Suprapubic skin (tissue), 4 donors: ENCODE measurements around the gene THRB.

Experiments used
- EP300 ChIP-seq: sonication (generic); formaldehyde crosslinking; IDR thresholded peaks from one replicate; pipeline ENCODE4 v1.6.1; 2017; ENCODE audit warnings: antibody characterized with exemption
- POLR2A ChIP-seq, 2 donors: fragments of 450-650 bp; IDR thresholded peaks; one replicate each; pipeline ENCODE4 v1.6.1; 2017; ENCODE audit warnings: antibody characterized with exemption in 2 of 2, mild to moderate bottlenecking in 2 of 2, moderate library complexity in 2 of 2
- POLR2AphosphoS5 ChIP-seq, 3 donors: sonication (generic); formaldehyde crosslinking; IDR thresholded peaks; one replicate each; pipeline ENCODE4 v1.6.1; 2017; ENCODE audit warnings: antibody characterized with exemption in 3 of 3
- TF ChIP-seq, protein P1 (sequence below), 2 donors: fragments of 200-600 bp in 1 of 2; fragments of 450-650 bp in 1 of 2; sonication (generic) in 1 of 2; IDR thresholded peaks; one replicate each; pipeline ENCODE4 v1.5.1; 2016 to 2019; ENCODE audit warnings: antibody characterized with exemption in 2 of 2, mild to moderate bottlenecking in 1 of 2, moderate library complexity in 1 of 2

DNA sequence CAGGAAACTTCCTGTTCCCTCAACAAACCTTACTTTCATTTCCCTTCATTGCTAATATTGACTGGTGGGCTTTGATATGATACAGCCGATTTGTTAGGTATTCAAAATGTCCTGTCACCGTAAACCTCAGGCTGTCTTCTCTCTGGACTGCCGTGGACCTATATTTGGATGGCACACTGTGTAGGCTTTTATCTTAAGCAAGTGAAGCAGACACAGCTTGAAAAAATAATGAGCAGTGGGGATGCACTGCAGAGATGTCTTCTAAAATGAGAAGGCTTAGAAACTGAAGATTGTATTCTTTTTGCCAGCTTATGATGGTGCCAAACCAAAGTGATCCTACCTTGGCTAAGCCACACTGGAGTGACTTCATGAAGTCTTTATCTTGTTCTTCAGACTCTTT, 283.3 kb downstream of the THRB start:
- TF ChIP-seq, protein P1, sequence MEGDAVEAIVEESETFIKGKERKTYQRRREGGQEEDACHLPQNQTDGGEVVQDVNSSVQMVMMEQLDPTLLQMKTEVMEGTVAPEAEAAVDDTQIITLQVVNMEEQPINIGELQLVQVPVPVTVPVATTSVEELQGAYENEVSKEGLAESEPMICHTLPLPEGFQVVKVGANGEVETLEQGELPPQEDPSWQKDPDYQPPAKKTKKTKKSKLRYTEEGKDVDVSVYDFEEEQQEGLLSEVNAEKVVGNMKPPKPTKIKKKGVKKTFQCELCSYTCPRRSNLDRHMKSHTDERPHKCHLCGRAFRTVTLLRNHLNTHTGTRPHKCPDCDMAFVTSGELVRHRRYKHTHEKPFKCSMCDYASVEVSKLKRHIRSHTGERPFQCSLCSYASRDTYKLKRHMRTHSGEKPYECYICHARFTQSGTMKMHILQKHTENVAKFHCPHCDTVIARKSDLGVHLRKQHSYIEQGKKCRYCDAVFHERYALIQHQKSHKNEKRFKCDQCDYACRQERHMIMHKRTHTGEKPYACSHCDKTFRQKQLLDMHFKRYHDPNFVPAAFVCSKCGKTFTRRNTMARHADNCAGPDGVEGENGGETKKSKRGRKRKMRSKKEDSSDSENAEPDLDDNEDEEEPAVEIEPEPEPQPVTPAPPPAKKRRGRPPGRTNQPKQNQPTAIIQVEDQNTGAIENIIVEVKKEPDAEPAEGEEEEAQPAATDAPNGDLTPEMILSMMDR (IDR thresholded peaks at IDR 0.05) = no peak
- TF ChIP-seq POLR2A (IDR thresholded peaks at IDR 0.05) (no peak), EP300 (no peak), POLR2AphosphoS5 (IDR thresholded peaks at IDR 0.05) (no peak)
